Activated CD8-positive, alpha-beta memory T cell treated with anti-CD3 and anti-CD28 coated beads, Interleukin-2, amount 10 ng/mL, durations not matched to agents 7 days and 5 days (primary cell): ENCODE data around the gene BSG. TPM values are rescaled to one million over a fixed set of nuclear protein-coding genes. Genes with fewer than 3 reads are reported as not detected.

ENCODE experiments used
- ATAC-seq: fragments of 150-1000 bp; cut with Tn5 transposase; one replicate; pipeline ENCODE4 v1.10.0; 2021; ENCODE audit warnings: moderate library complexity
- CTCF ChIA-PET: fragments of 350-600 bp; sonication (Branson Sonifier 250); formaldehyde crosslinking; loops from one replicate; lab custom pipeline; 2021; ENCODE audit warnings: antibody characterized with exemption; lab: Charles Lee
- DNase-seq: peaks from one replicate; pipeline ENCODE4 v3.0.0-alpha.2; 2020
- H3K27ac Mint-ChIP-seq: one replicate; pipeline ENCODE4 v1.8.0; 2021; ENCODE audit warnings: mild to moderate bottlenecking, mixed read lengths
- H3K27me3 Mint-ChIP-seq: one replicate; pipeline ENCODE4 v1.8.0; 2021; ENCODE audit warnings: mixed read lengths
- H3K36me3 Mint-ChIP-seq: one replicate; pipeline ENCODE4 v1.8.0; 2021; ENCODE audit warnings: mild to moderate bottlenecking, mixed read lengths
- H3K4me1 Mint-ChIP-seq: one replicate; pipeline ENCODE4 v1.8.0; 2021; ENCODE audit warnings: mixed read lengths
- H3K4me3 Mint-ChIP-seq: one replicate; pipeline ENCODE4 v1.8.0; 2021; ENCODE audit warnings: mild to moderate bottlenecking, moderate library complexity, mixed read lengths
- H3K9me3 Mint-ChIP-seq: one replicate; pipeline ENCODE4 v1.8.0; 2022; ENCODE audit warnings: low read depth, mixed read lengths
- total RNA-seq, 2 experiments: library from RNA; stranded (reverse); gene quantifications; one replicate each; pipeline ENCODE4 v1.2.3, GENCODE V29; 2021

Gene BSG
- total RNA-seq, 2 experiments from 2014 or later, result 206 to 225 TPM

DNA sequence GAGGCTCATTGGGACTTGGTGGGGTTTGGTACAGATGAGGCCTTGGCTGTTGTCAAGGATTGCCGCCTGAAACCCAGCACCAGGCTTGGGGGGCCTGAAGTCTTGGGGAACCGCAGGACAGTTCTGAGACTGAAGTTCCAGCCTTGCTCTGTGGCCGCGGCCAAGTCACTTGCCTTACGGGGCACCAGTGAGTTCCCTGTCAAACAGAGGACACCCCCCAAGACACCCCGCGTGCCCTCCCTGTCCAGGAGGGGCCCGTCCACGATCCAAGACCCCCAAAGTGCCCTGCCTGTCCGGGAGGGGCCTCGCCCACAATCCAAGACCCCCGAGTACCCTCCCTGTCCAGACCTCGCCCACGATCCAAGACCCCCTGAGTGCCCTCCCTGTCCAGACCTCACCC lies 38.3 kb upstream of the BSG start:
- peaks cover 18% of the 10 kb centered on the region for H3K4me1 Mint-ChIP-seq
- DNase-seq (no peak), ATAC-seq (no peak)
- H3K9me3 Mint-ChIP-seq, result no peaks in the 10 kb centered on the region
- H3K27me3 Mint-ChIP-seq, result no peaks in the 10 kb centered on the region
- H3K27ac Mint-ChIP-seq, result peak overlapping the region; percentile 19
- peaks cover 4% of the 10 kb centered on the region for H3K36me3 Mint-ChIP-seq
- no peak overlapping the region for H3K4me3 Mint-ChIP-seq
- CTCF ChIA-PET, result interaction anchor here (8.5 kb wide), 1 partner anchor 22 kb away, joined by 94 read pairs; no protein-coding TSS in a partner anchor

- peaks cover 4% of the 10 kb centered on the region for H3K36me3 Mint-ChIP-seq
- H3K27ac Mint-ChIP-seq, result no peak overlapping the region
- H3K9me3 Mint-ChIP-seq, result no peaks in the 10 kb centered on the region
- no peak for DNase-seq
- H3K4me1 Mint-ChIP-seq, result peaks cover 15% of the 10 kb centered on the region
- ATAC-seq, result no peak
- CTCF ChIA-PET, result interaction anchor here (0.8 kb wide), 1 partner anchor 28 kb away, joined by 3 read pairs; the partner anchor contains the start of gene TPGS1
- no peaks in the 10 kb centered on the region for H3K27me3 Mint-ChIP-seq
- H3K4me3 Mint-ChIP-seq, result no peak overlapping the region
Measured at GRCh38 chr19:535017-535835, 37.2 kb upstream of the BSG start.

- DNase-seq (no peak), ATAC-seq (no peak)
- no peaks in the 10 kb centered on the region for H3K9me3 Mint-ChIP-seq
- H3K4me3 Mint-ChIP-seq, result no peak overlapping the region
- H3K36me3 Mint-ChIP-seq, result peaks cover 4% of the 10 kb centered on the region
- peaks cover 14% of the 10 kb centered on the region for H3K4me1 Mint-ChIP-seq
- no peak overlapping the region for H3K27ac Mint-ChIP-seq
- no peaks in the 10 kb centered on the region for H3K27me3 Mint-ChIP-seq
- CTCF ChIA-PET, result no interaction called here
Measured at GRCh38 chr19:536031-536880, 36.1 kb upstream of the BSG start.

GRCh38 chr19:536881-537404 lies 35.5 kb upstream of the BSG start:
- Mint-ChIP-seq H3K9me3 (no peaks in the 10 kb centered on the region), H3K27me3 (no peaks in the 10 kb centered on the region), H3K4me1 (peaks cover 14% of the 10 kb centered on the region), H3K4me3 (no peak overlapping the region), H3K36me3 (peaks cover 4% of the 10 kb centered on the region), H3K27ac (no peak overlapping the region)
- CTCF ChIA-PET, result no interaction called here
- ATAC-seq, result no peak
- DNase-seq, result no peak

- DNase-seq, result no peak
- CTCF ChIA-PET, result interaction anchor here (0.6 kb wide), 1 partner anchor 48 kb away, joined by 3 read pairs; no protein-coding TSS in a partner anchor
- ATAC-seq, result no peak
- H3K9me3 Mint-ChIP-seq, result no peaks in the 10 kb centered on the region
- no peaks in the 10 kb centered on the region for H3K27me3 Mint-ChIP-seq
- peaks cover 13% of the 10 kb centered on the region for H3K4me1 Mint-ChIP-seq
- peaks cover 6% of the 10 kb centered on the region for H3K36me3 Mint-ChIP-seq
- H3K27ac Mint-ChIP-seq, result no peak overlapping the region
- no peak overlapping the region for H3K4me3 Mint-ChIP-seq
Measured at GRCh38 chr19:538641-539428, 33.6 kb upstream of the BSG start.

DNA sequence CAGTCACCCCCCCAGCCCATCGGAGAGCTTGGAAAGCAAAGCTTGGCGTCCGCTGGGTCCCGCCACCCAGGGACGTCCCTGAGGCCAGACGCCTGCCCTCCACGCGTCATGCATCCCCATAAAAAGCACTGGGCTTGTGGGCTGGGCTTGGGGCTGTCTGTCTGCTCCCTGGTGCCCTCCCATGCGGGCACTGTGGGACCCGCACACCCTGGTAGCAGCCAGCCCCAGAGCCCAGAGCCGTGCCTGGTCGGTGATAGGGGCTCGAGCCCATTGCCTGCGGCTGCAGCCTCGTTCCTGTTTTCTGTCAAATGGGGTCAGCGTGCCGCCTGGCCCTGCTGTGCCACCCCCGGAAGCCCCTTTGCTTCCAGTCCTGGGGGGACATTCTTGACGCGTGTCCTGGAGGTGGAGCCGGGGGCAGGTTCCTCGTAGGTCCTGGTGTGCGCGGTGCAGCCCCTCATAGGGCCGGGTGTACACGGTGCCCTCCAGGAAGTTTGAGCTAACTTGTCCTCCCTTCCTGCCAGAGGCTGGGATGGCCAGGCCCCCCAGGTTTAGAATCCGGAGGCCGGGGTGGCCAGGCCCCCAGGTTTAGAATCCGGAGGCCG lies 32.9 kb upstream of the BSG start:
- no peak for DNase-seq
- H3K4me3 Mint-ChIP-seq, result no peak overlapping the region
- peaks cover 15% of the 10 kb centered on the region for H3K4me1 Mint-ChIP-seq
- no peak for ATAC-seq
- no peak overlapping the region for H3K27ac Mint-ChIP-seq
- peaks cover 6% of the 10 kb centered on the region for H3K36me3 Mint-ChIP-seq
- no peaks in the 10 kb centered on the region for H3K27me3 Mint-ChIP-seq
- H3K9me3 Mint-ChIP-seq, result no peaks in the 10 kb centered on the region
- CTCF ChIA-PET, result no interaction called here

- DNase-seq (no peak), ATAC-seq (no peak)
- no peak overlapping the region for H3K27ac Mint-ChIP-seq
- peaks cover 20% of the 10 kb centered on the region for H3K4me1 Mint-ChIP-seq
- no peaks in the 10 kb centered on the region for H3K27me3 Mint-ChIP-seq
- H3K9me3 Mint-ChIP-seq, result no peaks in the 10 kb centered on the region
- peaks cover 6% of the 10 kb centered on the region for H3K36me3 Mint-ChIP-seq
- no peak overlapping the region for H3K4me3 Mint-ChIP-seq
- CTCF ChIA-PET, result interaction anchor here (0.5 to 2.7 kb wide), 2 partner anchors 19 to 30 kb away, joined by 3 to 8 read pairs; no protein-coding TSS in a partner anchor
Measured at GRCh38 chr19:540867-541637, 31.3 kb upstream of the BSG start.

- H3K4me1 Mint-ChIP-seq, result peaks cover 20% of the 10 kb centered on the region
- H3K36me3 Mint-ChIP-seq, result peaks cover 6% of the 10 kb centered on the region
- H3K27me3 Mint-ChIP-seq, result no peaks in the 10 kb centered on the region
- DNase-seq (no peak), ATAC-seq (no peak)
- H3K9me3 Mint-ChIP-seq, result no peaks in the 10 kb centered on the region
- no peak overlapping the region for H3K27ac Mint-ChIP-seq
- no peak overlapping the region for H3K4me3 Mint-ChIP-seq
- CTCF ChIA-PET, result interaction anchor here (0.6 to 3.7 kb wide), 3 partner anchors 10 to 62 kb away, joined by 3 to 18 read pairs (median 8); partner anchors contain the start of gene CDC34
Measured at GRCh38 chr19:541699-542098, 30.7 kb upstream of the BSG start.

- ATAC-seq (no peak), DNase-seq (no peak)
- no peak overlapping the region for H3K4me3 Mint-ChIP-seq
- peaks cover 20% of the 10 kb centered on the region for H3K4me1 Mint-ChIP-seq
- no peaks in the 10 kb centered on the region for H3K9me3 Mint-ChIP-seq
- CTCF ChIA-PET, result interaction anchor here (0.6 to 3.7 kb wide), 4 partner anchors 10 to 63 kb away, joined by 3 to 18 read pairs (median 6); partner anchors contain the start of gene CDC34
- H3K27ac Mint-ChIP-seq, result no peak overlapping the region
- H3K27me3 Mint-ChIP-seq, result no peaks in the 10 kb centered on the region
- H3K36me3 Mint-ChIP-seq, result peaks cover 4% of the 10 kb centered on the region
Measured at GRCh38 chr19:542173-542866, 30.1 kb upstream of the BSG start.

- peaks cover 2% of the 10 kb centered on the region for H3K36me3 Mint-ChIP-seq
- peaks cover 20% of the 10 kb centered on the region for H3K4me1 Mint-ChIP-seq
- DNase-seq, result peak; percentile 85
- peak; percentile 94 for ATAC-seq
- H3K27me3 Mint-ChIP-seq, result no peaks in the 10 kb centered on the region
- no peaks in the 10 kb centered on the region for H3K9me3 Mint-ChIP-seq
- CTCF ChIA-PET, result interaction anchor here (1.1 to 3.7 kb wide), 3 partner anchors 12 to 38 kb away, joined by 5 to 18 read pairs (median 5); partner anchors contain the start of gene CDC34
- peak within 1 kb of the TSS; percentile 91 for H3K27ac Mint-ChIP-seq
- H3K4me3 Mint-ChIP-seq, result peak within 1 kb of the TSS; percentile 83
Measured at GRCh38 chr19:543910-544608, 28.3 kb upstream of the BSG start, which contains the start of gene GZMM. TSS of gene GZMM (plus strand) at chr19:544053. CDS start at chr19:544072, 19 bp downstream.

- Mint-ChIP-seq H3K27ac (no peak overlapping the region), H3K4me3 (no peak overlapping the region), H3K9me3 (no peaks in the 10 kb centered on the region), H3K27me3 (no peaks in the 10 kb centered on the region), H3K4me1 (peaks cover 20% of the 10 kb centered on the region), H3K36me3 (peaks cover 2% of the 10 kb centered on the region)
- CTCF ChIA-PET, result no interaction called here
- DNase-seq, result no peak
- no peak for ATAC-seq
Measured at GRCh38 chr19:547117-547516, 25.3 kb upstream of the BSG start.
